Dermis microvascular lymphatic vessel endothelial cell (primary cell): Measurements from ENCODE around the gene PLEK2. TPM values are rescaled to one million over a fixed set of nuclear protein-coding genes. Genes with fewer than 3 reads are reported as not detected.
"Not testable (repeated sequence)": the region's sequence is repeated elsewhere in the genome, so short reads cannot be mapped to it uniquely, and the experiment has no call there.

ENCODE experiments used
- DNase-seq, 2 donors: peaks; one replicate each; pipeline versions ENCODE4 v3.0.0 to v3.0.0-alpha.2; 2010; ENCODE audit warnings: low read depth in 2 of 2
- total RNA-seq: library from RNA; depleted of rRNA; stranded (reverse); fragments of >200 nt; gene quantifications from 2 replicates; pipeline ENCODE4 v1.2.1, GENCODE V29; 2014

Gene PLEK2, protein sequence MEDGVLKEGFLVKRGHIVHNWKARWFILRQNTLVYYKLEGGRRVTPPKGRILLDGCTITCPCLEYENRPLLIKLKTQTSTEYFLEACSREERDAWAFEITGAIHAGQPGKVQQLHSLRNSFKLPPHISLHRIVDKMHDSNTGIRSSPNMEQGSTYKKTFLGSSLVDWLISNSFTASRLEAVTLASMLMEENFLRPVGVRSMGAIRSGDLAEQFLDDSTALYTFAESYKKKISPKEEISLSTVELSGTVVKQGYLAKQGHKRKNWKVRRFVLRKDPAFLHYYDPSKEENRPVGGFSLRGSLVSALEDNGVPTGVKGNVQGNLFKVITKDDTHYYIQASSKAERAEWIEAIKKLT
- total RNA-seq: 0.51 and 5.5 TPM in 2 replicates

GRCh38 chr14:67411820-67412421 lies at the start of gene PLEK2:
PLEK2 (minus strand) TSS chr14:67412165; CDS start chr14:67412059, 106 bp downstream.
- DNase-seq: no peak

- DNase-seq: peak in 1 of 2 donors; percentile 15
Measured at GRCh38 chr14:67461341-67461985, 49.5 kb upstream of the PLEK2 start.

- DNase-seq: no peak
Measured at GRCh38 chr14:67459336-67459735, 47.4 kb upstream of the PLEK2 start.

DNA sequence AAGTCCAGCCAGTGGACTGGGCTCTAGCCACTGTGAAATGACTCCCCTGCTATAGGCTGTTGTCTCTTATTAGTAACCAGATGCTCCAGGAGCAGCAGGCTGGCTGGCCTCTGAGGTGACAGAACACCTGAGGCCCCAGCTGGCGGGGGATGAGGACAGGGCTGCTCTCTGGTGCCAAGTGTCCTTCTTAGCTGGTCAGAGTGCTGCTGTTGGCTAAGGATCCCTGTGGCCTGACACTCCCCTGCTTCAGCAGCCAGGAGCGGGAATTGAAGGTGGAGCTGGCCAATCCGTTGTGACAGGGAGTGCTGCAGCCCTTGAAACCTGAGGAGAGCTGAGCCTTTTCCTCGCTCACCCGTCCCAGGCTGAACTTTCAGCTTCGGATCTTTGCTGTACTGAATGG lies 45.8 kb upstream of the PLEK2 start:
- no peak for DNase-seq

DNA sequence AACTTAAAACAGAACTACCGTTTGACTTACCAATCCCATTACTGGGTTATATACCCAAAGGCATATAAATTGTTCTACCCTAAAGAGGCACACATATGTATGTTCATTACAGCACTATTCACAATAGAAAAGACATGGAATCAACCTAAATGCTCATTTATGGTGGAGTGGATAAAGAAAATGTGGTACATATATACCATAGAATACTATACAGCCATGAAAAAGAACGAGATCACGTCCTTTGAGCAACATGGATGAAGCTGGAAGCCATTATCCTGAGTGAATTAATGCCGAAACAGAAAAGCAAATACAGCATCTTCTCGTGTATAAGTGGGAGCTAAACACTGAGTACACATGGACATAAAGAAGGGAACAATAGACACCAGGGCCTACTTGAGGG lies 44.8 kb upstream of the PLEK2 start:
- DNase-seq: no peak

DNA sequence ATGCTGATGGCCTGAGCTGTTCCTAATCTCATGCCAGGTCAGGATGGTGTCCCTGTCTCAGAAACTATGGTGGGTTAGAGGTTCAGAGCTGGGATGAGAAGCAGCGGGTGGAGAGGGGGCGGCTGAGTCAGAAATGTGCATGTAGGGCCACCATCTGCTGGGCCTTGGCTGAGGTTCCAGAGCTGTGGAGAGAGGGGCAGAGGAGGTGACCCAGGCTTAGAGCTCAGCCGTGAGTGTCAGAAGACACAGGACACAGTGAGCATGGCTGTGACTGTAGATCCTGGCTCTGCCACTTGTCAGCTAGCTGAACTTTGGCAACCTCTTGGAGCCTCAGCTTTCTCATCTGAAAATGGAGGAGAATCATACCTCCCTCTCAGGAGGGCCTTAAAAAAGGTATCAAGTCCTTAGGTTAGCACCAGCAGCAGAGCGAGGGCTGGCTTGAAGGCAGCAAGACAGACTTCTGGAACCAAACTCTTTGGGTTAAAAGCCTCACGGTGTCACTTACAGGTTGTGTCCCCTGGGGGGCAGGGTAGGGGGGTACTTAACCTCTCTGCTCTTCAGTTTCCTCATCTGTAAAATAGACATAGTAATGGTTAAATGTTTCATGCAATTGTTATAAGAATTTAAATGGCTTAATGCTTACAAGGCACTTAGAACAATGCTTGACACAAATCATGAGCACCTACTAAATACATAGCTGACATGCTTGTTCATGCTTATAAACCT lies 41.8 kb upstream of the PLEK2 start:
- no peak for DNase-seq

DNA sequence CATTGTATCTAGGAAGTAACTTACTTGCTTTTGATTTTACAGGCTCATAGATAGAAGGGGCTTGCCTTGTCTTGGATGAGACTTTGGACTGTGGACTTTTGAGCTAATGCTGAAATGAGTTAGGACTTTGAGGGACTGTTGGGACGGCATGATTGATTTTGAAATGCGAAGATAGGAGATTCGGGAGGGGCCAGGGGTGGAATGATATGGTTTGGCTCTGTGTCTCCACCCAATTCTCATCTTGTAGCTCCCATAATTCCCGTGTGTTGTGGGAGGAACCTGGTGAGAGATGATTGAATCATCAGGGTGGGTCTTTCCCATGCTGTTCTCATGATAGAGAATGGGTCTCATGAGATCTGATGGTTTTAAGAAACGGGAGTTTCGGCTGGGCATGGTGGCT lies 39.7 kb upstream of the PLEK2 start:
- not testable (repeated sequence) for DNase-seq

DNA sequence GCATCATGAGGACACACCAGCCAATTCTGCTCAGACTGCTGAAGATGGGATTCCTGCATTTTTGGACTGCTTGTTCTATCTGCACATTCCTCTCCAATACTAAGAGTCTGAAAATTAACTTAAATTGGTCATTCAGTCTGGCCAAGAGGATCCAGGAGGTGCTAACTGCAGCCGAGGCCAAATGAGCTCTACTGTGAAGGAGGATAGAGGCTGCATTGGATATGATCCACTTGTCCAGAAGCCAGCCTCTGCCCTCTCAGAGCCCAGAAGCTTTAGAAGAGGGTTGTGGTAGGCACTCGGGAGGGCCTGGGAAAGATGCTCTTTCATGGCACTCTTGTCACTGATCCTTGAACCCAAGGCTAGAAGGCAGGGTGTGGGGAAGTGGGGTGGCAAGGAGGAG lies 37.1 kb upstream of the PLEK2 start:
- no peak for DNase-seq

- DNase-seq: no peak
Measured at GRCh38 chr14:67447033-67447381, 35.0 kb upstream of the PLEK2 start.

DNA sequence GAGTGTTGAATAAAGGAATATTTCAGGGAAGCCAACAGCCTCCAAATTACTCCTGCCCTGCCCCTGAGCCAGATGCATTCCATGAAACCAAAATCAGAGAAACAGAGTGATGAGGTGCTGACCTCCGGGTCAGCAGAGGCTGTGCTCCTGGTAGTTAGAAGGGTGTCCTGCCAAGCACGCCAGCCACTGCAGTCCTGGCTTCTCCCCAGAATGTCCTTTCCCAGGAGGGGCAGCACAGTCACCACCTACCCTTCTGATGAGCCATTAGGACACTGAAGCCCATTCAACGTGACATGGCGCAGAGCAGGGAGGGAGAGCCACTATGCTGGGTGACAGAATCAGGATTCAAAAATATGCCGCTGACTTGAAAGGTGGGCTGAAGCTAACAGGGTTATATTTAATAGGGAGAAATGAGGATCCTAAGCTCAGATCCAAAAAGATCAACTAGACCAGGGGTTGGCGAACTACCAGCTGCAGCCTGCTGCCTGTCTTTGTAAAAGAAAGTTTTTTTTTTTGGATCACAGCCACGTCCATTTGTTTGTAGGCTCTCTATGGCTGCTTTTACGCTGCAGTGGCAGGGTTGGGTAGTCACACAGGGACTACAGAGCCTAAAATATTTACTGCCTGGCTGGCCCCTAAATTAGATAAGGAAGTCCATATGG lies 34.5 kb upstream of the PLEK2 start:
- no peak for DNase-seq

DNA sequence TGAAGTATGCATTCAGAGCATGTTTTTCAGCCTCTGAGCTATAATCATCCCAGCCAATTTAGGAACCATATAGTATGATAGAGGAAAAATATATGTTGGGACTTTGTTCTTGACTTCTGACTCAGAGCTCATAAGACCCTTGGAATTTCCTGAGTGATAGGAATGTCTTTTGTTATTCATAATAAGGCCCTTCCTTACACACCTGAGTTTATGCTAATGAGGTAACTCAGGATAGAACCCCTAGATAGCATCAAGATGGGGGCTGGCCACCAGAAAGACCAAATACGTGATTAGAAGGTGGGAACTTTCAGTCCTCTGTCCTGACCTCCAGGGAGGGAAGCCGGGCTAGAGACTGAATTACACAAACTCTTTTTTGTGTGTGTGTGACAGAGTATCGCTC lies 32.4 kb upstream of the PLEK2 start:
- DNase-seq: no peak

GRCh38 chr14:67442139-67442906 lies 30.4 kb upstream of the PLEK2 start:
- DNase-seq: no peak

- DNase-seq: no peak
Measured at GRCh38 chr14:67441672-67442071, 29.7 kb upstream of the PLEK2 start.

DNA sequence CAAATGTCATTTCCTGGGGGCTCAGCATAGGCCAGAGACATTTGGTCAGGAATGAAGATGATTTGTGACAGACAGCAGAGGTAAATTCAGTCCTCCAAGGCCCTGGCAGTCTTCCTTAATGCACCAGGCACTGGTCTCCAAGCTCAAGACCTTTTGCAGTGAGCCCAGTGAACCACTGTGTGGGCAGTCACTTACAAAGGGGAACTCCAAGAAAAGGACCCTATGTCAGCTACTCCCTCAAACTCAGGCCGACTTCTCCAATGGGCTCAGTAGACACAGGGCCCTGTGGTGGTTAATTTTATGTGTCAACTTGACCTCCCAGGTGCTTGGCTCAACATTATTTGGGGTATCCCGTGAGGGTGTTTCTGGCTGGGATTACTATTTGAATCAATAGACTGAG lies 29.3 kb upstream of the PLEK2 start:
- DNase-seq: no peak

DNA sequence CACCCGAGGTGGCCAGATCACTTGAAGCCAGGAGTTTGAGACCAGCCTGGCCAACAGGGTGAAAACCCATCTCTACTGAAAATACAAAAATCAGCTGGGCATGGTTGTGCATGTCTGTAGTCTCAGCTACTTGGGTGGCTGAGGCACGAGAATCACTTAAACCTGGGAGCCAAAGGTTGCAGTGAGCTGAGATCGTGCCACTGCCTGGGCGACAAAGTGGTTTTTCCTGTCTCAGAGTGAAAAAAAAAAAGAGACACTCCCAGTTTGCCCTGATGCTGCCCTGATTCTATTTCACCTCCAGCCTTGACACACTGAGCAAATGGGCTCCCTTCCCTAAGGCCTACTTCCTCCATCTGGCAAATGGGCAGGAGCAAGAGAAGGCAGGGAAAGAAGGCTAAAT lies 28.5 kb upstream of the PLEK2 start:
- no peak for DNase-seq

- no peak for DNase-seq
Measured at GRCh38 chr14:67438969-67439368, 27.0 kb upstream of the PLEK2 start.

- DNase-seq: no peak
Measured at GRCh38 chr14:67436006-67436866, 24.3 kb upstream of the PLEK2 start.

DNA sequence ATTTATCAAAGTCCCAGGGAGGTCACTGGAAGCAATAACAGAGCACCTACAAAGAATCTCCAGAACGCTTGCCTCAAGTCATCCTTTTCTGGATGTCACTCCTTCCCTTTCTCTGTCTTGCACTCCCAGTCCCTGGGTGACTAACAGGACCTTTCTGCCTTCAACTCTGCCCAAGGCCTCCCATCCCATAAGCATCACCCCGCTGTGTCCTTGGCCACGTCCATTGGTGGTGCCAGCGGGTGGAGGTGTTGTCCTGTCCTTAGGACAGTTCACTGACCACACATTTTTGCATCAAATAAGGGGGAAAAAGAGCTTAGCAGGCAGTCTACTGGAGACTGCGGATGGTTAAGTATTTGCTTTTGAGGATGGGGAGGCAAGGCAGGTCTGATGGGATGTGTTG lies 23.6 kb upstream of the PLEK2 start:
- DNase-seq: no peak

GRCh38 chr14:67432050-67432564 lies 20.1 kb upstream of the PLEK2 start:
- no peak for DNase-seq
